GM12872 (cell line): ENCODE data around the gene SERTAD3.
A peak's percentile ranks its signal among the peaks of the same experiment; 100 is the strongest.

Experiments used
- TF ChIP-seq, protein P1 (sequence below): IDR thresholded peaks from 3 replicates; pipeline ENCODE4 v1.5.1; 2011; ENCODE audit warnings: low read depth, mild to moderate bottlenecking, low read length, moderate library complexity; ENCODE audit not compliant: insufficient read depth

Gene SERTAD3

DNA sequence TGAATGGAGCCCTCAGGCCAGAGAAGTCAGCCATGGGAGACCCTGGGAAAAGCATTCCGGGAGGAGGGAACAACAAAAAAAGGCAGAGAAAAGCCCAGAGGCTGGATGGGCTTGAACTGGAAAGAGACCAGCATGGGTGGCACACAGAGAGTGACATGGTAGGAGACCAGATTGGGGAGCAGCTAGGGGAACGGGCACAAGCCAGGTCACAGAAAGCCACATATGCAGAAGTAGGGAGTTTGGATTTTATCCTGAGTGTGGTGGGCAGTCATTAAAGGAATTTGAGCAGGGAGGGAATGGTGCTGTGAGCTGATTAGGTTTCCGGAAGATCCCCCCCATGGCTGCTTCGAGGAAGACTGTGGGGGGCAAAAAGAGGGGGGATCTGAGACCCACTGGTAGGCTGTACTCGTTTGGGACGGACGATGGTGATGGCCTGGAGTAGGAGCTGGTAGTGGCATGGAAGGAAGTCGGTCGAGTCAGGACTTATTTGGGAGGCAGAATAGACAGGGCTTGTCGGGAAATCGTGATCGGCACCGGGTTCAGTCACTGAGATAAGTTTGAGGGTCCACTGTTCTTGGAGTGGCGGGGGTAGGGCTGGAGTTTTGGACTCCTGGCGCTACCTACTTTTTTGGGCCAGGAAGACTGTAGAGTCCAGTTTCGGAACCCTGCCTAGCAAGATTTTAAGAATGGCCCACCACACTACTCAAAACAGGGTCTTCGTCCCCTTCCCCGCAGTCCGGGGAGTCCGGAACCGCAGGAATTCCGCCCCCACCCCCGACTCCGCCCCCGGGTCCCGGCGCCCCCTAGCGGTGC, 19.3 kb downstream of the SERTAD3 start:
- TF ChIP-seq, protein P1, sequence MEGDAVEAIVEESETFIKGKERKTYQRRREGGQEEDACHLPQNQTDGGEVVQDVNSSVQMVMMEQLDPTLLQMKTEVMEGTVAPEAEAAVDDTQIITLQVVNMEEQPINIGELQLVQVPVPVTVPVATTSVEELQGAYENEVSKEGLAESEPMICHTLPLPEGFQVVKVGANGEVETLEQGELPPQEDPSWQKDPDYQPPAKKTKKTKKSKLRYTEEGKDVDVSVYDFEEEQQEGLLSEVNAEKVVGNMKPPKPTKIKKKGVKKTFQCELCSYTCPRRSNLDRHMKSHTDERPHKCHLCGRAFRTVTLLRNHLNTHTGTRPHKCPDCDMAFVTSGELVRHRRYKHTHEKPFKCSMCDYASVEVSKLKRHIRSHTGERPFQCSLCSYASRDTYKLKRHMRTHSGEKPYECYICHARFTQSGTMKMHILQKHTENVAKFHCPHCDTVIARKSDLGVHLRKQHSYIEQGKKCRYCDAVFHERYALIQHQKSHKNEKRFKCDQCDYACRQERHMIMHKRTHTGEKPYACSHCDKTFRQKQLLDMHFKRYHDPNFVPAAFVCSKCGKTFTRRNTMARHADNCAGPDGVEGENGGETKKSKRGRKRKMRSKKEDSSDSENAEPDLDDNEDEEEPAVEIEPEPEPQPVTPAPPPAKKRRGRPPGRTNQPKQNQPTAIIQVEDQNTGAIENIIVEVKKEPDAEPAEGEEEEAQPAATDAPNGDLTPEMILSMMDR, result no peak

DNA sequence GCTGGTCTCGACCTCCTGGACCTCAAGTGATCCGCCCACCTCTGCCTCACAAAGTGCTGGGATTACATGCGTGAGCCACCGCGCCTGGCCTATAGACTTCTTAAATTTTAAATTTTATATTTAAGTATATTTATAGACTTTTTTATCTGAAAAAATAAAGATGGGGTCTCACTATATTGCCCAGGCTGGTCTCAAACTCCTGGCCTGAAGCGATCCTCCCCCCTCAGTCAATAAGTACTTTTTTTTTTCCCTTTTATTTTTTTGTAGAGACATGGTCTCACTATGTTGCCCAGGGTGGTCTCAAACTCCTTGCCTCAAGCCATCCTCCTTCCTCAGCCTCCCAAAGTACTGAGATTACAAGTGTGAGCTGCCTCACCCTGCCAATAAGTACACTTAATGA, 20.2 kb downstream of the SERTAD3 start:
- TF ChIP-seq, protein P1, result no peak

DNA sequence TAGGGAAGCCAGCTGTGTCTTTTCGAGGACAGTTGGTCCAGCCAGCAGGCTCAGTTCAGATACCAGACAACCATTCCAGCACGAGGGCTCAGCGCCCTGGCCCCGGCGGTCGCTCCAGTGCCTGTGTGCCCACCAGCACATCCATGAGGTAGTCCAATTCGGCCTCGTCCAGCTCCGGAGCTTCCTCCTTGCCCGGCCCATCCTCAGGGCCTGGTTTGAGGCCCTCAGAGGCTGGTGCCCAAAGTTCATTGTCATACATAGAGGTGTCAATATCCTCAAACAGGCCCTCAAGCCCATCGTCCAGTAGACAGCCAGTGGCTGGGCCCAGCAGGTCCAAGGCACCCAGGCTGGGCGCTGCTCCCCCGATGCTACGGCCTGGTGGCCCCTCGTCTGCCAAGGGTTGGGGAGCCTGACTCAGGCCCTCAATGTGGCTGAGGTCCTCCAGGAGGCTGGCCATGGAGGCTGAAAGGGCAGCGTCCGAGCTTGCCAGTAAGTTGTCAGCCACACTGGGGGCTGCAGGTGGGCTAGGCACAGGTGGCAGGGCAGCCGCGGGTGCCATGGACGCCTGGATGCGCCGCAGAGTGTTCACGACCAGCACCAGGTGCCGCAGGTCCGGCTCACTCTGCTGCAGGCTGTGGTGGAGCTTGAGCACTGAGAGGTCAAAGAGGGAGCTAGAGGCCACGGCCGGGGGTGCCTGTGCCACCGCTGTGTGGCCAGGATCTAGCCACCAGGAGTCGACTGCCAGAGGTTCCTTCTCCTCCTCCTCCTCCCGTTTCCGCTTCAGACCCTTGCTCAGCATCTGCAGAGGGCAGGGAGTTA, 21.2 kb downstream of the SERTAD3 start:
- TF ChIP-seq, protein P1, result no peak

DNA sequence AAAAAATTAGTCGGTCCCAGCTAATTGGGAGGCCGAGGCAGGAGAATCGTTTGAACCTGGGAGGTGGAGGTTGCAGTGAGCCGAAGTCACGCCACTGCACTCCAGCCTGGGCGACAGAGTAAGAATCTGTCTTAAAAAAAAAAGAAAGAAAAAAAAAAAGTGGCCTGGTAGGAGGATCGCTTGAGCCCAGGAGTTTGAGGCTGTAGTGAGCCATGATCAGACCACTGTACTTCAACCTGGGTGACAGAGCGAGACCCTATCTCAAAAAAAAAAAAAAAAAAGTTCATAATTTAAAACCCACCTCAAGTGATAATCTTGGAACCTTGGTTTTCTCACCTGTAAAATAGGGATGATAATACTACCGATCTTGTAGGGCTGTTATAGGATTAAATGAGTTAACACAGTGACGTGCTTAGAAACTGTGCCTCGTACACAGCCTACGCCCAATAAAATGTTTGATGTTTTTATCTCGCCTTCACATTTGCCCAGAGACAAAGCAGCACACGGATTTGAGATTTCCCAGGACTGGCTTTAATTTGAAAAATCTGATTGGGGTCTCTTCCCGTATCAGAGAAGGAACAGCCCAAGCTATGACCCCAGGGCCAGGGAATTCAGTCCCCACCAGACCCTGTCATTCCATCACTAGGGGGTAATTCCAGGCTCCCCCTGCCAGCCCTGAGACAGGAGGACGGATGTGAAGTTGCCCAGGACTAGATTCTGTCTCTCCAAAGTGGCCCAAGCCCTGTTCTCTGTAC, 22.0 kb downstream of the SERTAD3 start:
- TF ChIP-seq, protein P1, result no peak

DNA sequence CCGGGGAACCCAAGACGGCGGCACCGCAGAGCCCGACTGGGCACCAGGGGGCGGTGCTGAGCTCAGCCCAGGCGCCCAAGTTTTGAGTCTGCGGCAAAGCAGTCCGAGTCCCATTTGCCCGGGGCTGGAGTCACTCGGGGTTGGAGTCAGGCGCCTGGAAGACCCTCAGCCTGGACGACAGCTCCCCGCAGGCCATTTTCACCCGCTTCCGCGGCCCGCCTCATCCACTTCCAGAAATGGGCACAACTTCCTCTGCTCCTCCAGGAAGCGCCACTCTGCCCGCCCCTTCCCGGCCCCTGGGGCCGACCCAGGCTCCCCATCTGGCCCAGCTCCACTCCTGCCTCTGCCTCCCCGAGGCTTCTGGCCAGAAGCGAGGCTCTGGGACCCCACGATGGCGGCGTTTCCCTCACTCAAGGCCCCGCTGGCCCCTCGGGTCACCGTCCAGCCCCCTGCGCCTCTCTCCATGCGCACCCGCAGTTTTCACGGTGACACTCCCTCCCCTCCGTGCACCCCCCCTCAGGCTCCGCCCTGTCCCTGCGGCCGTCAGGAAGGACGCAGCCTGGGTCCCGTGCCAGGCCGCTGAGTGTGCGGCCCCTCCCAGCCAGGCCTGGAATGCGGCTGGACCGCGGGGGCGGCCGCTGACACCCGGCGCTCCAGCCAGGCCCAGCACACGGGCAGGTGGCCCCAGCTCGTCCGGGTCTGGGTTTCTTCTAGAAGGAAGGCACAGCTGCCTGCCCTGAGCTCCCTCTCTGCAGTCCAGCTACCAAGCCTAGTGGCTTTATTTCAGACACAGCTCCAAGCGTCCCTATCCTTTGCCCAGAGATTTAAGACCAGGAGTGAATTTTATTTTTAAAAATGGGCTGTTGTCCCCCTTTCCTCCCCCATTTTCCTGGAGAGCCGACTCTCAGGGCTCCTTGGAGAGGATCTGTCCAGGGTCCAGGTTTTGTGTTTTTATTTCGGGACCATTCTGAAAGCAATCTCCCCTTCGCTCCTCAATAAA, 23.1 kb downstream of the SERTAD3 start:
- TF ChIP-seq, protein P1, result peak; percentile 95

DNA sequence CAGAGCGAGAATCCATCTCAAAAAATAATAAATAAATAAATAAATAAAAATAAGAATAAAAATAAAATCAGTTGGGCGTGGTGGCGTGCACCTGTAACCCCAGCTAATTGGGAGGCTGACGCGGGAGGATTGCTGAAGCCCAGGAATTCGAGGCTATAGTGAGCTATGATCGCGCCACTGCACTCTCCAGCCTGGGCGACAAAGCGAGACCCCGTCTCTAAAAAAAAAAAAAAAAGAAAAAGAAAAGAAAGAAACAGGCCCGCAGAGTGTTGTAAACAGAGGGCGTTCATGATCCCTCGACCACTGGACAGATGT, 23.7 kb downstream of the SERTAD3 start:
- TF ChIP-seq, protein P1, result no peak
